ENCODE data around the gene PLPP4.

The PLPP4 gene

DNA sequence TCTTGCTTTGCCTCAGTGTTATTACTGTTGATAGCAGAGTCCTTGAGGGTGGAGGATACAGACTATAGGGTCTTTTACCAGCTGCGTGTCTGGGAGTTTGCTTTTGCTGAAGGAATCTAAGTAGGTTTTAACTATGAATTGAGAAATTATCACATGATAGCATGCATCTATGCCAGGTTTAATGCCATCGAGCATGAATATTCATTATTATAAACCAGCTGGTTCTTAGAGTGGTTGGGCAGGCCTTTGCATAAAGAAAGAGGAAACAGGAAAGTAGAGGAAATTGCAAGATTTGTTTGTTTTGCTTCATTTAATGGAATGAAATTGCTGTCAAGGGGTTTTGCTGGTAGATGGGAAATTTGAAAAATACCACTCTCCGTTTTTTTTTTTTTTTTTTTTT lies 70.7 kb downstream of the PLPP4 start:
- no peak for FAIRE-seq

GRCh38 chr10:120530699-120531098 lies 73.7 kb downstream of the PLPP4 start:
- no peak for FAIRE-seq

GRCh38 chr10:120538091-120538490 lies 81.1 kb downstream of the PLPP4 start:
- no peak for FAIRE-seq

DNA sequence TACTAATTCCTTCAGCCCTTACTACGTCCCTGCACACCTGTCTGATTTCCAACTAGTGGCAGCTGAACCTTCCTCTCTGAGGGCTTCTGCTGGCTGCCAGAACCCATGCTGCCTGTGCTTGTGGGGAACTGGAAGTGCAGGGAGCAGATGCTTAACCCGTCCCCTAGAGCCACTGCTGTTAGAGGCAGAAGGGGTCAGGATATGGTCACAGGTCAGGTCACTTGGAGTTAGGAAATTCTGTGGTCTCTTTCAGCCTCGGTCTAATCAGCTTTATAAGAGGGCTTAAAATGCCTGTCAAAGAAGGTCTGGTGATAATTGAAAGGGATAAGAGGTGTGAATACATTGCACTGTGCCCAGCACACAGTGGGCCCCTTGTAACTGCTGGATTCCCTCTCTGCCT lies 82.0 kb downstream of the PLPP4 start:
- FAIRE-seq, result no peak

DNA sequence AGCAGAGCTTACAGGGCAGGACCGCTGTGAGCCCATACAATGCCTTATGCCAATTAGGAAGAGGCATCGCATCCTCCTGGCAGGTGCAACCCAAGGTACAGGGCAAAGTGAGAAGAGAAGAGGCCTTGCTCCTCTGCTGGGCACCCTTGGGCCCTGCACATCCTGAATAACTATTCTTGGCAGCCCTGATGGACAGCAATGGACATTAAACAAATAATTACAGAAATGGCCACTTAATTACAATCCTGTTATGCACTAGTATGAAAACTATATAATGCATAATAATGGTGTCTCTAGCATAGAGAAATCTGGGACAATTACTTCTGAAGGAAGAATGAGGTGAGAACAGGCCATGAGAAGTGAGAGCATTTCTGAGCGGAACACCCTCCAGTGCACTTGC lies 83.5 kb downstream of the PLPP4 start:
- no peak for FAIRE-seq

- no peak for FAIRE-seq
Measured at GRCh38 chr10:120541984-120542383, 85.0 kb downstream of the PLPP4 start.

DNA sequence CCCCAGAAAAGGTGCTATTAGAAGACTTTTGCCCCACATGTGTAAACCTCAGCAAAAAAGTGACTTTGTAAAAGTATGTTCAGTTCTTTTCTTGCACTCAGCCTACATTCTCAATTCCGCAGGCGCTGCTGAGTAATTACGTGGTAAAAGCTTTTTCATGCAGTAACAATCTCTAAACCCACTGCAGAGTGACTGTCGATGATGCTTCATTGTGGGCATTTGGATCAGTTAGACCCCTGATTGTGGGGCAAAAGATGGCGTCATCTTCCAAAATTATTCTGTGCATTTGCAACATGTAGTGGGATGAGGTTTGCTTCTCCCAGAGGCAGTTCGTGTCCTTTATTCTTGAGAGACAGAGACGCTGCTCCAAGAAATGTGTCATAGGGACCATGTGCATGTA lies 85.6 kb downstream of the PLPP4 start:
- FAIRE-seq, result no peak

DNA sequence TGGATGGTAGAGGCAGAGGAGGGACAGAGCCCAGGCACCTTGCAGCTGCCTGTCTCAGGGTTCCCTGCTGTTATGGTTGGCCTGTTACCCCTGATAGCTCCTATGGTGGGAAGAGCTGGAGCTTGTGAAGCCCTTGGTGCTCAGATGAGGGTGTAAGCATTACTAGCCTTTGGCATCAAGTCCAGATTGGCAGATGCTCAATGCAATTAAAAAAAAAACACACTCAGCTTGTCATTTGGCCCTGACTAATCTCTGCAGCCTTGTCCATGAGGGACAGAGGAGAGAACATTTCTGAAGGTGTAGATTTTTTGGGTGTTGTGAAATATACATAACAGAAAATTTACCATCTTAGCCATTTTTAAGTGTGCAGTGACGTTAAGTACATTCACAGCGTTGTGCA lies 86.3 kb downstream of the PLPP4 start:
- no peak for FAIRE-seq

DNA sequence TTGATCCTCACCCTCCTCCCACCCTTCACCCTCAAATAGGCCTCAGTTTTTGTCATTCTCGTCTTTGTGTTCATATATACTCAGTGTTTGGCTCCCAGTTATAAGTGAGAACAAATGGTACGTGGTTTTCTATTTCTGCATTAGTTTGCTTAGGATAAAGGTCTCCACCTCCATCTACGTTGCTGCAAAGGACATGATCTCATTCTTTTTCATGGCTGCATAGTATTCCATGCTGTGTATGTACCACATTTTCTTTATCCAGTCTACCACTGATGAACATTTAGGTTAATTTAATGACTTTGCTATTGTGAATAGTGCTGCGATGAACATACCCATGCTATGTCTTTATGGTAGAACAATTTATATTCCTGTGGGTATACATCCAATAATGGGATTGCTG lies 91.2 kb downstream of the PLPP4 start:
- no peak for FAIRE-seq

GRCh38 chr10:120552262-120552661 lies 95.2 kb downstream of the PLPP4 start:
- FAIRE-seq, result no peak

- no peak for FAIRE-seq
Measured at GRCh38 chr10:120553911-120554310, 96.9 kb downstream of the PLPP4 start.

DNA sequence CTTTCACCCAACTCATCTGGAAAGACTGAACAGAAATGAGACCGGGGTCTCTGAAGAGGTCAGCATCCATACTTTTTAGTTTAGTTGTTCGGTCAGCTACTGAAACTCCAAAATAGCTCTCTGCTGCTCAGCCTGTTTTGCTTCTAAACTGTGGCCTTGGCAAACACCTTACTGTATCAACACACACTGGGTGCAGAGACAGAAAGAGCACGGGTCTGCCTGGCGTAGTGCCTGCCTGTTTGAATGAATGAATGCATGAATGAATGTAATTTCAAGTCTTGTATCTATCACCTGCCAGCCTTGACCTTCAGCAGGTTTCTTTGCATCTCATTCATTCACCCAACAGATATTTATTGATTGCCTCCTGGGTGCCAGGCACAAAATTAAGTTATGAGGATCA lies 98.4 kb downstream of the PLPP4 start:
- FAIRE-seq, result no peak

GRCh38 chr10:120555842-120556532 lies 99.0 kb downstream of the PLPP4 start:
- FAIRE-seq, result no peak

DNA sequence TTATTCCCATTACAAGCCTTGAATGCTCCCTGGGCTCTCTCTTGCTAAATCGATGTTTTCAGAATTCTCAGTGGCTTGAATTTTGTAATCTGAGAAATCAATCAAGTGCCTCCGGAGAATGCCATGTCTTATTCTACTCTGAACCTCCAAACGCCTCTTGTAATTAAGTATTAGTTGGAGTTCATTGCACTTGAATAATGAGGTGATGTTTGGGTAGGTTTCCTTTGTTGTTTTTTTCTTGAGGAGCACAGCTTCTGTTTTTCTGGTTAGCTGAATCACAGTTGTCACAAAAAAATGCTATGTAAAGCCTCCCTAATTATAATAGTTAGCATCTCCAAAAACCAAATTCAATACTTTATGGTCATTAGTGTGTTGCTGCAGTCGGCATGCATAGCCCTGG lies 100.3 kb downstream of the PLPP4 start:
- no peak for FAIRE-seq

GRCh38 chr10:120559800-120560199 lies 102.8 kb downstream of the PLPP4 start:
- no peak for FAIRE-seq

GRCh38 chr10:120562956-120563355 lies 105.9 kb downstream of the PLPP4 start:
- no peak for FAIRE-seq

GRCh38 chr10:120570418-120570817 lies 113.4 kb downstream of the PLPP4 start:
- FAIRE-seq, result no peak

DNA sequence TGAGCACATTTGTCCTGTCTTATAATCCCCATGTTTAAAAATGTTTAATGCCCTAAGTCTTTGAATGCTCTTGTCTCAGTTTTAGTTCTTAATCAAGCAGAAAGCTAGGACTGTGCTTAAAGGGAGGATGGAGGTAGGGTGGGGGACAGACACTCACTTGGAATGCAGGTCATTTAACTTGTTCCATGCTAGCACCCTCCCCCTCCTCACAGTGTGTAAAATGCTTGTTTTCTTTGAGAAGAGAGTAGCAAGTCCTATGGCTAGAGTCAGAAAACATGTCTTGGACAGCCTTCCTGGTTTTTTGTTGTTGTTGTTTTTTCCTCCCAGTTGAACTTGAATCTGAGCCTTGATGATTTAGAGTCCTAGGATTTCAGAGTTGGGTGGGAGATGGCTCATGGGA lies 114.2 kb downstream of the PLPP4 start:
- FAIRE-seq, result no peak

DNA sequence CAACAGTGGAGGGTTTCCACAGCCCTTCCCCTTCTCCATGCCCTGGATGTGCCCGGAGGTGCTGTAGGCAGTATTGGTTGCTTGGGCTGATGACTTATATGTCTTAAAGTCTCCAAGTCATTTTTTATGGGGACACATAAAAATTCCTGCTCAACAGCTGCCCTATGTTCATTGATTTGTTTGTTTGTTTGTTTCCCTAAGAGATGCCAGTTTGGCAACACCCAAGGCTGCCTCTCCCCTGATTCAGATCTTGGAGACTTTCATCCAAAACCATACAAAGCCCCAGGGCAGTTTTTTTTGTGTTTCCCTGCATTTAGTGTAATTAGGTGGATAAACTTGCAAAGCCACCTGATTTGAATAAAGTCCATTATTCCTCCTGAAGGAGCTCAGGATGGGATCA lies 115.3 kb downstream of the PLPP4 start:
- no peak for FAIRE-seq

GRCh38 chr10:120573355-120573754 lies 116.3 kb downstream of the PLPP4 start:
- FAIRE-seq, result no peak

DNA sequence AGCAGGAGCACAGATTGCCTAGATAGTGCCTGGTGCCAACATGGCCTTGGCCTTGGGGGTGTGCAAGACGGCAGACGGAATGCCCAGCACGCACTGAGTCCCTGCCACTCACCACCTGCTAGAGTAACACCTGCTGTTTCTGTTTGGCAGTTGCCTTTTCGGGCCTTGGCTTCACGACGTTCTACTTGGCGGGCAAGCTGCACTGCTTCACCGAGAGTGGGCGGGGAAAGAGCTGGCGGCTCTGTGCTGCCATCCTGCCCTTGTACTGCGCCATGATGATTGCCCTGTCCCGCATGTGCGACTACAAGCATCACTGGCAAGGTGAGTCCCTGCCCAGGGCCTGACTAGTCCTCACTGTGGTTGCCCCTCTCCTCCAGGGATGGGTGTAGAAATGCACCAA lies 118.0 kb downstream of the PLPP4 start:
- FAIRE-seq, result no peak

- FAIRE-seq, result no peak
Measured at GRCh38 chr10:120575411-120575810, 118.4 kb downstream of the PLPP4 start.

DNA sequence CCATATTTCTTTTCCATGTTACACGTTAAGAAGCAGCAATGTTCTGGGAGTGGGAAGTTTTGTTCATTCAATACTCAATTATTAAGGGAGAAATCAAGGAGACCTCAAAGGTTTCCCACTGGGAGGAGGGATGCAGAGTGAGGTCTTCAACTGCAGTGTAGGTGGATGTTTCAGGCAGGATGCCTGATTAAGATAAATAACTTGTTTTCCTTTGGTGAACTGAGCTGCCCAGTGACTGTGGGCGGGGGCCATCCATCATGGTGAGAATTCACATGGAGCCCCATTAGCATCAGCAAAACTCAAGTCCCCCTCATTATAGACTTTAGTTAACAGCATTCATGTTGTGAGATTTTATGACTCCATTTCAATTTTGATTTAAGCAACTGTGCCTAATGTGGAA lies 121.1 kb downstream of the PLPP4 start:
- no peak for FAIRE-seq

- no peak for FAIRE-seq
Measured at GRCh38 chr10:120578890-120579289, 121.9 kb downstream of the PLPP4 start.
